Lower lobe of right lung (tissue), 2 donors: Measurements from ENCODE around the gene ACADVL. TPM values are rescaled to one million over a fixed set of nuclear protein-coding genes. Genes with fewer than 3 reads are reported as not detected.
A peak's percentile ranks its signal among the peaks of the same experiment; 100 is the strongest.

Experiments used
- ATAC-seq, 2 donors: fragments of 200-7000 bp; cut with Tn5 transposase; one replicate each; pipeline ENCODE4 v1.9.1; 2020 to 2022; ENCODE audit warnings: mild to moderate bottlenecking in 2 of 2, moderate library complexity in 2 of 2
- DNase-seq: peaks from one replicate; pipeline ENCODE4 v3.0.0-alpha.2; 2020
- H3K27ac ChIP-seq: fragments of 200-600 bp; one replicate; pipeline ENCODE4 v1.8.0; 2022
- H3K27me3 ChIP-seq: fragments of 200-600 bp; one replicate; pipeline ENCODE4 v1.8.0; 2022; ENCODE audit warnings: low read depth
- H3K36me3 ChIP-seq: fragments of 200-600 bp; one replicate; pipeline ENCODE4 v1.8.0; 2022; ENCODE audit warnings: mild to moderate bottlenecking
- H3K4me1 ChIP-seq: fragments of 200-600 bp; one replicate; pipeline ENCODE4 v1.8.0; 2022
- H3K4me3 ChIP-seq: fragments of 200-600 bp; one replicate; pipeline ENCODE4 v1.8.0; 2022; ENCODE audit warnings: mild to moderate bottlenecking
- H3K9me3 ChIP-seq: fragments of 200-600 bp; one replicate; pipeline ENCODE4 v1.8.0; 2022
- intact Hi-C: fragments of 100-400 bp; cut with DNase I; formaldehyde crosslinking; loops from one replicate; pipeline ENCODE4 v1.11.0; 2022
- total RNA-seq: library from RNA; stranded (reverse); fragmentation: NEBNext Ultra II Directional; extraction: Animal tissue kit (Norgen Biotek cat#: 25700); gene quantifications from one replicate; pipeline ENCODE4 v1.2.1, GENCODE V29; 2021
- TF ChIP-seq, protein P1 (sequence below): fragments of 200-600 bp; IDR thresholded peaks from one replicate; pipeline ENCODE4 v1.8.0; 2022; ENCODE audit warnings: antibody characterized with exemption, mild to moderate bottlenecking
- donor health status: DM: no; HTN: yes; CAD: no; lungs with severe emphysema.

Gene ACADVL
- total RNA-seq, 1 donor from 2014 or later = 576 TPM

- Histone ChIP-seq H3K27ac (no peak overlapping the region), H3K4me1 (peaks cover 49% of the 10 kb centered on the region), H3K27me3 (peaks cover 21% of the 10 kb centered on the region), H3K4me3 (no peak overlapping the region), H3K9me3 (no peaks in the 10 kb centered on the region), H3K36me3 (peaks cover 53% of the 10 kb centered on the region)
- intact Hi-C loops = no loop called here
- DNase-seq (peak; percentile 89), ATAC-seq (peak; percentile 34 to 42)
- TF ChIP-seq, protein P1, sequence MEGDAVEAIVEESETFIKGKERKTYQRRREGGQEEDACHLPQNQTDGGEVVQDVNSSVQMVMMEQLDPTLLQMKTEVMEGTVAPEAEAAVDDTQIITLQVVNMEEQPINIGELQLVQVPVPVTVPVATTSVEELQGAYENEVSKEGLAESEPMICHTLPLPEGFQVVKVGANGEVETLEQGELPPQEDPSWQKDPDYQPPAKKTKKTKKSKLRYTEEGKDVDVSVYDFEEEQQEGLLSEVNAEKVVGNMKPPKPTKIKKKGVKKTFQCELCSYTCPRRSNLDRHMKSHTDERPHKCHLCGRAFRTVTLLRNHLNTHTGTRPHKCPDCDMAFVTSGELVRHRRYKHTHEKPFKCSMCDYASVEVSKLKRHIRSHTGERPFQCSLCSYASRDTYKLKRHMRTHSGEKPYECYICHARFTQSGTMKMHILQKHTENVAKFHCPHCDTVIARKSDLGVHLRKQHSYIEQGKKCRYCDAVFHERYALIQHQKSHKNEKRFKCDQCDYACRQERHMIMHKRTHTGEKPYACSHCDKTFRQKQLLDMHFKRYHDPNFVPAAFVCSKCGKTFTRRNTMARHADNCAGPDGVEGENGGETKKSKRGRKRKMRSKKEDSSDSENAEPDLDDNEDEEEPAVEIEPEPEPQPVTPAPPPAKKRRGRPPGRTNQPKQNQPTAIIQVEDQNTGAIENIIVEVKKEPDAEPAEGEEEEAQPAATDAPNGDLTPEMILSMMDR = no peak
Observed at GRCh38 chr17:7258731-7259554, 39.2 kb downstream of the ACADVL start.

GRCh38 chr17:7259555-7259889 is 39.8 kb downstream of the ACADVL start:
- DNase-seq (no peak), ATAC-seq (no peak)
- no peak overlapping the region for H3K4me3 ChIP-seq
- no peaks in the 10 kb centered on the region for H3K9me3 ChIP-seq
- TF ChIP-seq, protein P1 = no peak
- H3K27ac ChIP-seq = no peak overlapping the region
- H3K4me1 ChIP-seq = peaks cover 52% of the 10 kb centered on the region
- intact Hi-C loops = no loop called here
- peaks cover 47% of the 10 kb centered on the region for H3K36me3 ChIP-seq
- peaks cover 21% of the 10 kb centered on the region for H3K27me3 ChIP-seq

GRCh38 chr17:7260151-7260550 is 40.4 kb downstream of the ACADVL start:
- Histone ChIP-seq H3K27ac (peak overlapping the region; percentile 88), H3K27me3 (peaks cover 21% of the 10 kb centered on the region), H3K9me3 (no peaks in the 10 kb centered on the region), H3K4me1 (peaks cover 52% of the 10 kb centered on the region), H3K4me3 (peak overlapping the region; percentile 67), H3K36me3 (peaks cover 41% of the 10 kb centered on the region)
- intact Hi-C loops = no loop called here
- DNase-seq (no peak), ATAC-seq (no peak)
- TF ChIP-seq, protein P1 = no peak

- TF ChIP-seq, protein P1 = no peak
- ATAC-seq = peak; percentile 80 to 82
Observed at GRCh38 chr17:7260651-7261378, 41.1 kb downstream of the ACADVL start.

DNA sequence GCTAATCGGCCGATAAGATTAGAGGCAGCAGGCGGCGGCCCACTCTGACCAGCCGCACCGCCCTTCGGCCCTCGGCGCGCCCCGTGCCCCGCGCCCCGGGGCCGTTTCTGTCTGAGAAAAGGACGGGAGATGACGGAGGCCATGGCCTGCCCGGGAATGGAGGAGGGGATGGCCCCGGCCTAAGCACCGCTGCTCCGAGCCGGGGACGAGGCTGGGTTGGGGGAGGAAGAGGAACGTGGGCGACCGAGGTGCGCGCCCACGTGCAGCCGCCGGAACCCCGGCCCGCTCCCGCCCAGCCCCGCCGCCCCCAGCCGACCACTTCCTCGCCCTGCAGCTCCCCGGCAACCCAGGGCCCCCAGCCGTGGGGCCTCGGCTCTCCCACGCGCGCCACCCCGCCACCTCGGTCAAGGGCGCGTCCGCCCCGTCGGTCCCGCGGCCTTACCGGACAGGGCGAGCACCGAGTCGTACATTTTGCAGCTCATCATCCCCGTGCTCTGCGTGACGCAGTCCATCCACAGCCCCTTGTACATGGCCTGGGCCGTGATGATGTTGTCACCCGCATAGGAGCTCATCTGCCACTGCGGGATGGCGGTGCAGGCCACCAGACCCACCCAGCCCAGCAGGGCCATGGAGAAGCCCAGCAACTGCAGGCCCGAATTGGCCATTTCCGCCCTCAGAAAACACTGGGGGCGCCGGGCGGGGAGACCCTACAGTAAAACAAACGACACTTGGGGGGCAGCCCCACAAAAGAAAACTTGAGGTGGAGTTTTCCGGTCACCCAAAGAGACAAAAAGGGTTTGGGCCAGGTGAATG is 41.8 kb downstream of the ACADVL start:
- Histone ChIP-seq H3K36me3 (peaks cover 26% of the 10 kb centered on the region), H3K27me3 (peaks cover 21% of the 10 kb centered on the region), H3K9me3 (no peaks in the 10 kb centered on the region), H3K27ac (peak overlapping the region; percentile 88), H3K4me1 (peaks cover 52% of the 10 kb centered on the region), H3K4me3 (peak overlapping the region; percentile 67)
- intact Hi-C loops = no loop called here
- TF ChIP-seq, protein P1 = no peak
- peak; percentile 28 to 31 for ATAC-seq
- peak; percentile 55 for DNase-seq

More at GRCh38 chr17:7260651-7261378, 41.1 kb downstream of the ACADVL start:
- Histone ChIP-seq H3K4me1 (peaks cover 52% of the 10 kb centered on the region), H3K27me3 (peaks cover 21% of the 10 kb centered on the region), H3K36me3 (peaks cover 34% of the 10 kb centered on the region), H3K4me3 (peak overlapping the region; percentile 67), H3K9me3 (no peaks in the 10 kb centered on the region), H3K27ac (peak overlapping the region; percentile 88)
- DNase-seq = peak; percentile 89
- intact Hi-C loops = no loop called here
